Measurements from ENCODE around the gene KRTAP10-9.
"Not testable (repeated sequence)": the region's sequence is repeated elsewhere in the genome, so short reads cannot be mapped to it uniquely, and the experiment has no call there.

Gene KRTAP10-9

DNA sequence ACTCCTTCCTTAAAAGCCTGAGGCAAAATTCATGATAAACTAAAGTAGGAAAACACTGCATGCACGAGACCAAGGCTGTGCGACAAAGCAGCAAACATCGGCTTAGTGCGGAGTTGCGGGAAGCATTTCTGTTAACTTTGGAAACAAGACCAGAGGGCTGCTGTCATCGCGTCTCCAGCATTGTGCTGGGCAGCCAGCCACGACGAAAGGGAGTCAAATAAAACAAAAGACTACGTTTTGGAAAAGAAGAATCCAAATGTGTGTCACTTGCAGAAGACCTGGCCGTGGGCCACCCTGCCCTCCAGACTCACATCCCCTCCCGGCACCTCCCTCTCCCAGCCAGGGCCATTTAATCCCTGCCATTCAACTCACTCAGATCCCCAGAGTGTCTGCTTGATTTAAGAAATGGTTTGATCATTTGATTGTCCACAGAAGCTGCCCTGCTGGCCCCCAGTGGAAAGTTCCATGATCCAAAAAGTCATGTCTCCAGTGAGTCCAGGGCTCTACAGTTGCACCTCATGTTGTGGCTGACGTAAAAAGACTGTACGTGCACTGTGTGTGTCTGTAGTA is 16.9 kb downstream of the KRTAP10-9 start:
- no peak for DNase-seq (ENCODE audit: low read depth)

DNA sequence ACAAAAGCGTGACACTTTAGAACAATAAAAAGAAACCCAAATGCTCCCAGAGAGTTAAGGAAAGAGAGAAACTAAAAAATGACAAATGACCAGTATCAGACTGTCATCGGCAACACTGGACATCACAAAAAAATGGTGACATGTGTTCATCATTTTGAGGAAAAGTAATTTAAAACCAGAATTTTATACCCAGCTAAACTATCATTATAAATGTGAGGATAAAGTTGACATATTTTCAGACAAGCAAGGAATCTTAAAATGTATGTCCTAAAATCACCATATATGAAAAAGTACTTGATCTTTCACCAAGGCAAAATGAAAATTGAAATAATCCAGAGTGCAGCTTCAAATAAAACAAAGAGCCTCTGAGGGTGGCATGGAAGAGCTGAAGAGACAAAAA is 18.0 kb downstream of the KRTAP10-9 start:
- DNase-seq (ENCODE audit: low read depth): no peak

DNA sequence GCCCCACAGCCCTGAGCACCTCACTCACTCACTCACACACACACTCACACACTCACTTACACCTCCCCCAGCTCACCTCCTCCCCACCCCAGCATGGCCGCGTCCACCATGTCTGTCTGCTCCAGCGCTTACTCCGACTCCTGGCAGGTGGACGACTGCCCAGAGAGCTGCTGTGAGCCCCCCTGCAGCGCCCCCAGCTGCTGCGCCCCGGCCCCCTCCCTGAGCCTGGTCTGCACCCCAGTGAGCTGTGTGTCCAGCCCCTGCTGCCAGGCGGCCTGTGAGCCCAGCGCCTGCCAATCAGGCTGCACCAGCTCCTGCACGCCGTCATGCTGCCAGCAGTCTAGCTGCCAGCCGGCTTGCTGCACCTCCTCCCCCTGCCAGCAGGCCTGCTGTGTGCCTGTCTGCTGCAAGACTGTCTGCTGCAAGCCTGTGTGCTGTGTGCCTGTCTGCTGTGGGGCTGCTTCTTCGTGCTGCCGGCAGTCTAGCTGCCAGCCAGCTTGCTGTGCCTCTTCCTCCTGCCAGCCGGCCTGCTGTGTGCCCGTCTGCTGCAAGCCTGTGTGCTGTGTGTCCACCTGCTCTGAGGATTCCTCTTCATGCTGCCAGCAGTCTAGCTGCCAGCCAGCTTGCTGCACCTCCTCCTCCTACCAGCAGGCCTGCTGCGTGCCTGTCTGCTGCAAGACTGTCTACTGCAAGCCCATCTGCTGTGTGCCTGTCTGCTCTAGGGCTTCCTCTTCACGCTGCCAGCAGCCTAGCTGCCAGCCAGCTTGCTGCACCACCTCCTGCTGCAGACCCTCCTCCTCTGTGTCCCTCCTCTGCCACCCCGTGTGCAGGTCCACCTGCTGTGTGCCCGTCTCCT is 19.7 kb downstream of the KRTAP10-9 start, which contains the start of gene KRTAP10-11:
Gene KRTAP10-11, plus strand, starts transcription at position 49 of the 856 bp plus-strand sequence. Its CDS starts 45 bp downstream, at position 94.
- DNase-seq (ENCODE audit: low read depth): not testable (repeated sequence)

DNA sequence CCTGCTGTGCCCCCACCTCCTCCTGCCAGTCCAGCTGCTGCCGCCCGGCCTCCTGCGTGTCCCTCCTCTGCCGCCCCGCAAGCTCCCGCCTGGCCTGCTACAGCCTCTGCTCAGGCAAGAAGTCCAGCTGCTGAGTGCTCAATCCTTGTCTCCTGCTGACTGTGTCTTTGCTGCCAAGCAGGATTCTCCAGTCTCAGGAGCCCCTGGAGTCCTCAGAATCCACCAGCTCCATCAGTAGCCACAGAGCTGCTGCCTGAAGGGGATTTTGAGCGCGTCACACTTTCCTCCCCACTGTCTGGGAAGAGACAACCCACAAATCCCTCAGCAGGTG is 20.3 kb downstream of the KRTAP10-9 start:
- DNase-seq (ENCODE audit: low read depth): no peak

DNA sequence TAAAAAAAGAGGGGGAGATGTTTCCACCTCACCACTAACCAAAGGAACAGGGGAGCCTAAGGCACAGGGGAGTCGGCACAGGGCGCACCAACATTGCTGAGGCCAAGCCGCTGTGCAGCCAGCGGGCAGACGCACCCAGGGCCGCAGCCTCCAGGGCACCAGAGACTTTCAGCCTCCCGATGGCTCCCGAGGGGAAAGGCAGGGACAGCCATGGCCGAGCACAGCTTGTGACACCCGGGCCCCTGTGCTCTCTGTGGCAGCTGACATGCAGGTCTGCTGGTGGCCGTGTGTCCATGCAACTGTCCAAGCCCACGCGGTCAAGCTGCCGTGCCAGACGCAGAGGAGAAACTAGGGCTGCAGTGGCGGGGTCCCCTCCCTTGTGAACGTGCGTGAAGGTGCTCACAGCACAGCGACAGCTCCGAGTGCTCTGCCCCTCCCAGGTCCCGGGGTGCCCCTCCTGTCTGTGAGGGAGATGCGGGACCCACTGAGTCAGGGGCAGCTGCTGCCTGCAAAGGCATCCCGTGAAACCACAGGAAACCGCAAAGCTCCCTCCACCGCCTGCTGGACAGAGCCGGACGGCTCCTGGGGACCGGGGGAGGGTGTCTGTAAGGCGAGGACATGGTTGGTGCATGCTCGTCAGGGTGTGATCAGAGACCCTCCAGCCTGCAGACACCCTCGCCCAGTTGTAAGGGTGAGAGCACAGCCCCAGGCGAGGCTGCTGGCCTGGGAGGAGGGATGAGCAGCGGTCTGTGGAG is 21.8 kb downstream of the KRTAP10-9 start:
- no peak for DNase-seq (ENCODE audit: low read depth)

DNA sequence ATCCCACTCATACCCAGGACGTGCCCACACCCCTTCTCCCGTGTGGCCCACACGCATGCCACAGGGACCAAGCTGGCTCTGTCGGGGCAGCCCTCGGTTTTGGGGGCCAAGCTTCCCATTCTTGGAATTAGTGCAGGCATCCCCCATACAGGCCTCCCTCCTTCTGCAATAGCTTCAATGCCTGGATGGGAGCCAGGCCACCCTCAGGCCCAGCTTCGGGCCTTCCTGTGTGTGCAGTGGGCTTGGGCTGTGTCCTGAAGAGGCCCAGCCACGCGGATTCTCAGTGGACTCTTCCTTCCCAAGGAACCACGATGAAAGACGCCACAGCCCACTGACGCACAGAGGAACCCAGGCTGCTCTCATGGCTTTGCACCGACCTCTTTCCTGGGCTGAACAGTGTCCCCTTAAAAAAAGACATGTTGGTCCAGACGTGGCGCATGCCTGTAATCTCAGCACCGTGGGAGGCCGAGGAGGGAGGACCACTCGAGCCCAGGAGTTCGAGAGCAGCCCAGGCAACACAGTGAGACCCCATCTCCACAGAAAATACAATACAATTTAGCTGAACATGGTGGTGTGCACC is 22.7 kb downstream of the KRTAP10-9 start:
- DNase-seq (ENCODE audit: low read depth): no peak

DNA sequence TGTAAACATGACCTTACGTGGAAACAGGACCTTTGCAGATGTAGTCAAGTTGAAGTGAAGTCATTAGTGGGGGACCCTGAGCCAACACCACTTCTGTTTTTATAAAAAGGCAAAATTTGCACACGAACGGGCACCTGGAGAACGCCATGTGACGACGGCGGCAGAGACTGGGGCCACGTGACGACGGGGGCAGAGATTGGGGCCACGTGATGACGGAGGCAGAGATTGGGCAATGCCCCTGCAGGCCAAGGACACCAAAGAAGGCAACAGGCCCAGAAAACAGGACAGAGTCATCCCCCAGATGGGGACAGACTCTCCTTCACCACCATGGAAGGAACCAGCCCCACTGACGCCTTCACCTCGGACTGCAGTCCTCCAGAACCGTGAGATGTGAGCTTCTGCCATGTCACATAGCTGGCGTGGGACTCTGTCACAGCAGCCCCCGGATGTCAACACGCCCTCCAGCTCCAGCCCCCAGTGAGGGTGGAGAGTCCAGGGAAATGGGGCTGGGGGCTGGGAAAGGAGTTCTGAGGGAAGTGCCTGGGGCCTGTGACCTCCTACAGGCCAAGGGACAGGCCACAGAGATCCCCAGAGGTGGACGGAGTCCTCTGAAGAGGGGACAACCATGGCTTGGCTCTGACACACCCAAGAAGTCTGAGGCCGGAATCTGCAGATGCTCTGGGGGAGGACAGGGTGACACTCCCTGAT is 23.5 kb downstream of the KRTAP10-9 start:
- no peak for DNase-seq (ENCODE audit: low read depth)

DNA sequence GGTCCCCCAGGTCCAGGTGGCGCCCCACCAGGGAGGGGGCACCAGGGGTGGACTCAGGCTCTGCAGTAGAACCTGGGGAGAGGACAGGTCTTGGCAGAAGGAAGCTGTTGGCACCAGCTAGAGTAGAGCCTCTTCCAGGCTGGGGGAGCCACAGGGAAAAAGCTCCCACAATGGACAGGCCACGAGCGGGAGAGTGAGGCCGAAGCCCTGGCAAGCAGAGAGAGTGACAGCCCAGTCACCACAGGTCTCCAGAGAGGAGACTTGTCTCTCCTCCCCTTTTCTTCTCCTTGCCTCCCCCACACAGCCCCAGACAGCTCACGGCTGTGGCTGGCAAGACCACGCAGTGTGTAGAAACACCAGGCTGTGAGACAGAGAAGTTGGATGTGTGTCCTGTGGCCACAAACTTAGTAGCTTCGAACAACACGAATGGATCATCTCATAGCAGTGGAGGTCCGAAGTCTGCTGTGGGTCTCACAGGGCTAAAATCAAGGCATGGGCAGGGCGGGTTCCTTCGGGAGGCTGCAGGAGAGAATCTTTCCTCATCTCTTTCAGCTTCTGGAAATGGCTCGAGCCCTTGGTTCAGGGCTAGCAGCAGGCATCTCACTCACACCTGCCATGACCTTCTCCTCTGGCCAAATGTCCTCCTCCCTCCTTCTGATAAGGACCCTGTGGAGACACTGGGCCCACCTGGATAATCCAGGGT is 24.2 kb downstream of the KRTAP10-9 start:
- no peak for DNase-seq (ENCODE audit: low read depth)

DNA sequence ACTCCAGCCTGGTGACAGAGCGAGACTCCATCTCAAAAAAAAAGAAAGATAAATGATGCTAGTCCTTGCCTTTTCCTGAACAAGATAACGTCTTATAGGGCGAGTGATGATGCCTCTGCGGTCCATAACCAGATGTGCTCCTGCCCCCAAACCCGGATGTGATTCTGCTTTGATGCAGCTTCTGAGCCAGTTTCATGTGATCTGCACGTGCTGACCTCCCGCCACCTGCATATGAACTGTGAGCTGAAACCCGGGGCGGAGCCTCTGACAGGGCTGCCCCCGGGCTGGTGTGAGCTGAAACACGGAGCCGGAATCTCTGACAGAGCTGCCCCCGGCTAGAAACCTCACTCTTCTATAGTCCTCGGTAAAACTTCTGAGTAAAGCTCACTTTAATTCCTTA is 26.2 kb downstream of the KRTAP10-9 start:
- no peak for DNase-seq (ENCODE audit: low read depth)

DNA sequence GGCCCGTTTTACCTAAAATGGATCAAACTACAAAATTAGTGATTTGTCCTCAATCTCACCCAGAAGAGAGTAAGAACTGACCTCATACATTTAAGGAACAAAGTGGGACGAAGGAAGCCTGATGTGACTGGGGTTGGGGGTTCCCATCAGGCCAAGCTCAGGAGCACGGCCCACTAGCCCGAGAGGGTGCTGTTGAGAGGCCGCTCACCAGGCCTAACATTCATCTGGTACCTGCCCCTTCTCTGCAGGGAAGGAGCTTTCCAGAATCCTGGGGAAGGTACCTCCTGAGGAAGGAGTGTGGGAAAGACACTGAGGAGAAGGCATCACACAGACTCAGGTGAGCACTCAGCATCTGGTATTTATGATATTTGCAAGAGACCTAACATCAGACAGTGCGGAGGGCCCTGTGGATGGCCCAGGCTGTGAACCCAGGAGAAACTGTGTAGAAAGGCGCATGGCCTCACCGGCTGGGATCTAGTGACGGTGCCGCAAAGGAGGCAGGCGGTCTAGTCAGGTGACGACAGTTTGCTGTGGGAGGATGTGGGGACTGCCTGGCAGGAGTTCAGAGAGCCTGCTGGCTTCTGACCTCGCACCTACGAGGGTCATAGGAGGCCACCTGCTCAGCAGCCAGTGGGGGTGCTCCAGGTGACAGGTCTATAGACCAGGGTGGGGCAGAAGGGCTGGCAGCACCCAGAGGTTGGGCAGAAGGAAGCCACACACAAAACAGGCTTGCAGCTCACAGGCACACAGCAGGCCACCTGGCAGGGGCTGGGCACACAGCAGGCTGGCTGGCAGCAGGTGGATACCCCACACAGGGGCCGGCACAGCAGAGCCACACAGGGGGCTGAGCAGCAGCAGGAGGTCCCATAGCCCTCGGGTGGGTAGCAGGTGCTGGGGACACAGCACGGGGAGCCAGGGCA is 27.0 kb downstream of the KRTAP10-9 start:
- no peak for DNase-seq (ENCODE audit: low read depth)

DNA sequence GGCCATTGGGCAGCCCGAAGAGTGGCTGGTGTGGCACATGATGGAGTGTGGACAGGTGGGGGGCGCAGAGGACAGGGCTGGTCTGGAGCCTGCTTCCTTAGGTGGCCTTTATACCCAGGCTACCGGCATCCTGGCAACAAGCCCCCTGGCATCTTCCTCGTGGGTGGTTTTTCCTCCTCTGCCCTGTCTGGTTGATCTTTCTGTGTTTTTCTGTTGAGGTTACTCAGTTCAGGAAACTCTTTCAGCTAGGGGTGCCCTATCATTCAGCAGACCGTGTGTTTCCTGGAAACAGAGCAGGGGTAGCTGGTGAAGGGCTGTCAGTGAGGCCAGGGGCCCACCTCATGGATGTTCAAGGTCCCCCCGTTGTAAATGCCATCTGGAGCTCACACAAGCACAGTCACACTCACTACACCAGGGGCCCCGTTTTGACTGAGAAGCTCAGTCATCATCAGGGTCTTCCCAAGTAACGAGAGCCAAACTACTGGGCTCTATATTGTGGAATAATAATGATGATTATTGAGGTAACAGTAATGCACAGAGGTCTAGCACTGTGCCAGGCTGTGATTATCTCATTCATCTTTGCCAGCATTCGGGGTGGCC is 27.8 kb downstream of the KRTAP10-9 start, which contains the start of gene KRTAP12-4:
Gene KRTAP12-4, minus strand, starts transcription at position 84 of the 600 bp plus-strand sequence. Its CDS starts 45 bp downstream, at position 39.
- no peak for DNase-seq (ENCODE audit: low read depth)

DNA sequence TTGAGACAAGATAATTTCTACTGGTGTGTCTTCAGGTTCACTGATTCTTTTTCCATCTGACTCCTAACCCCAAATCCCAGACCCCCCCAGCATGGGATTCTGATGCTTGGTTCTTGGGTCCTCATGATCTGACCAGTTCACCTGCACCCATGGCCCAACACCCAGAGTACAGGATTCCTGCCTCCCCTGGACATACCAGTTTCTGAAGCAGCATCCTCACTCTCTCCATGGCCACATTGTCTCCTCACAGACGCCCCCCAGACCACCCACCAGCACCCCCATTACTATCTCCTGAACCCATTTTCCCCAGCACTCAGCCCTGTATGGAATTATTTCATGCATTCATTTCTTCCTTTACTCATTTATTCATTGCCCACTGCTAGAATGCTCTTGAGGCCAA is 30.0 kb downstream of the KRTAP10-9 start:
- no peak for DNase-seq (ENCODE audit: low read depth)

DNA sequence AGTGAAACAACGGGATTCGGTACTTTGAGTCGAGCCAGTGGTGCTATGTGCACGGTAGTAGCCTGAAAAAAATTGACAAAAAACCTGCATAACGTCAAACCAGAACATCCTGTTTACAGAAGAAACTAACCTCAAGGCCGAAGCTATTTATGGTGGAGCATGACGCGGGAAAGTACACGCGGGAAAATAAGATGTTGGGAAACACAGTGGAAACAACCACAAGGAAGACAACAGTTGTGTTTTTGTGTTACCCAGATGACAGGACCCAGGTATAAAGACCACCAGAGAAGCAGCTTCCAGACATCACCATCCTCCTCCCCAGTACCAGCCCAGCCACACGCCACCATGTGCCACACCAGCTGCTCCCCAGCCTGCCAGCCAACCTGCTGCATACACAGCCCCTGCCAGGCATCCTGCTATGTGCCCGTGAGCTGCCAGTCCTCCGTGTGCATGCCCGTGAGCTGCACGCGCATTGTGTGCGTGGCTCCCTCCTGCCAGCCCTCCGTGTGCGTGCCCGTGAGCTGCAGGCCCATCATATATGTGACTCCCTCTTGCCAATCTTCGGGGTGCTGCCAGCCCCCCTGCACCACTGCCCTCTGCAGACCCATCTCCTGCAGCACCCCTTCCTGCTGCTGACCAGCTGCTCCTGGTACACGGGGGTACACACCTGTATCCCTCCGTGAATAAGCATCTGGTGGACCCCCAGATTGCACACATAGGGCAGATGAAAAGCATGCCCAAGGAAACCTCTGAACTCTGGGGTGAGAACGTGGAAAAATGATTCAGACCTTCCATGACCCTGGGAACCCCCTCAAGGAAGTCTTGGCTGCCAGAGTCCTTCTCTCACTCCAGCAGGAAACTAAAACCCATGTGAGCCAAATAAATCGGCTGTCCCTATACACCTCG is 31.0 kb downstream of the KRTAP10-9 start, which contains the start of gene KRTAP12-3:
Gene KRTAP12-3, plus strand, starts transcription at position 298 of the 906 bp plus-strand sequence. Its CDS starts 48 bp downstream, at position 346.
- DNase-seq (ENCODE audit: low read depth): no peak

DNA sequence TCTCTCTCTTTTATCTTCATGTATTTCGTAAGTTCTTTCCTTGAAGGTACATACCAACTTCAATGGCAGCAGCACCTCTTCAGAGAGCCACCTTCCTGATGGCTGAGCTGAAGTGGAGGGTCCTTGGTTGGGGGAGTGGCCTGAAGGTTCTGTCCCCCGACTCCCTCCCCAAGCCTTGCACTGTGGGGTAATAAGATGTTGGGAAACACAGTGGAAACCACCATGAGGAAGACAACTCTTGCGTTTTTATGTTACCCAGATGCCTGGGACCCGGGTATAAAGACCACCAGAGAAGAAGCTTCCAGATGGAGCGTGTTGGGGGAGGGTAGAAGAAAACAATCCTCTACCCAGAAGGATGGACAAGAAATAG is 31.6 kb downstream of the KRTAP10-9 start:
- no peak for DNase-seq (ENCODE audit: low read depth)

DNA sequence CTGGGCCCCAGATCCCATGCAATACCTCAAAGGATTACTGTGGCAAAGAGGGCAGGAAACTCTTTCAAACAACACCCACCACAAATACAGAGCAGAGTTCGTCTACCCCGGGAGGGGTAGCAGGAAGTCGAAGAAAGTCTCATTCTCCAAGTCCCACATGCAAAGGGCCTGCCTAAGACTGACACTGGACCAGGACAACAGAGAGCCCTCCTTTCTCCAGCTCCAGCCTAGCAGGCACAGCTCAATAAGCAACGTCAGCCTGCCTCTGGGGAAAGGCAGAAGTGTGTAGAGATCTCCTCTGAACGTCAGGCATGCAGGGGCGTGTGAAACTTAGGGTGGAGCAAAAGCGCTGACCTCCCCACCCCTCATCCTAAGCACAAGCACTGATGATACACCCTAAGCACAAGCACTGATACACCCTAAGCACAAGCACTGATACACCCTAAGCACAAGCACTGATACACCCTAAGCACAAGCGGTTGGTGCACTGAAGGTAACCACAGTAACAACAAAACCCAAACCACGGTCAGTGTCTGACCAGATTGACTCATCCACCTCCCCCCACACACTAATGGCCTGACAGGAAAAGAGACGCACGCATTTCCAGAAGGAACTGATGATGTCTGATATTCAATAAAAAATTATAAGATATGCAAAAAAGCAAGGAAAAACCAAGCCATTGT is 32.2 kb downstream of the KRTAP10-9 start:
- DNase-seq (ENCODE audit: low read depth): no peak

DNA sequence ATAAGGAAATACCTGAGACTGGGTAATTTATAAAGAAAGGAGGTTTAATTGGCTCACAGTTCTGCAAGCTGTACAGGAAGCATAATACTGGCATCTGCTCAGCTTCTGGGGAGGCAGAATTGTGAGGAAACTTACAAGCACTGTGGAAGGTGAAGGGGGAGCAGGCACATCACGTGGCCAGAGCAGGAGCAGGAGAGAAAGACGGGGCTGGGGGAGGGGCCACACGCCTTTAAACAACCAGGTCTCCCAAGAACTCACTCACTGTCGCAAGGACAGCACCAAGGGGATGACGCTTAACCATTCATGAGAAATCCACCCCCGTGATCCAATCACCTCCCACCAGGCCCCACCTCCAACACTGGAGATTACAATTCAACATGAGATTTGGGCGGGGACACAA is 34.7 kb downstream of the KRTAP10-9 start:
- not testable (repeated sequence) for DNase-seq (ENCODE audit: low read depth)

DNA sequence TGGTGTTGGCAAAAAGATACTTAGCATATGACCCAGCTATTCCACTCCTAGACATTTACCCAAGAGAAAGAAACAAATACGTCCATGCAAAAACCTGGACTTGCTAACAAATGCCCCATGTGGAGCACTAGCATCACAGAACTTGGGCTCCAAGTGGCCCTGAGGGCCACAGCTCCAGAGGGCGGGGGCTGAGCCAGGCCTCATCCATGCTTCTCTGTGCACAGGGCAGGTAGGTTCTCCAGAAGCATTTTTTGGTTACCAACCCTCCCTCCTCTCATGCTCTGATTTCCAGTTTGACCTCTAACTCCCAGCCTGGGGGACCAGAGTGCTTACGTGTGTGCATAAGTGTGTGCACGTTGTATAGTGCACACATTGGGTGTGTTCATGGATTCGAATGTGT is 37.8 kb downstream of the KRTAP10-9 start:
- DNase-seq (ENCODE audit: low read depth): no peak
